ENCODE results near the gene DUSP16. TPM values are rescaled to one million over a fixed set of nuclear protein-coding genes. Genes with fewer than 3 reads are reported as not detected.

Gene DUSP16
- total and polyA plus RNA-seq, 2 of the 8 experiments (the other 6 are each of a cell fraction or from before 2014, with no cell fraction given): 31.6 to 55.9 TPM

DNA sequence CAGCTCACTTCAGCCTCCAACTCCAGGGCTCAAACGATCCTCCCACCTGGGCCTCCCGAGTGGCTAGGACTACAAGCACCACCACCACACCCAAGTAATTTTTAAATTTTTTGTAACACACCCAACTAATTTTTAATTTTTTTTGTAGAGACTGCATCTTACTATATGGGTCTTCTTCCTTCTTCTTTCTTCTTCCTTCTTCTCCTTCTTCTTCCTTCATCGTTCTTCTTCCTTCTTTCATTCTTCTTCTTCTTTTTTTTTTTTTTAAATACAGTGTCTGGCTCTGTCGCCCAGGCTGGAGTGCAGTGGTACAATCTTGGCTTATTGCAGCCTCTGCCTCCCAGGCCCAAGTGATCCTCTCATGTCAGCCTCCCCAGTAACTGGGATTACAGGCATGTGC is 48.0 kb upstream of the DUSP16 start:
- no peak for FAIRE-seq
- no peak overlapping the region for H3K56ac ChIP-seq (replicated peaks; ENCODE audit: insufficient read length, low read depth, low read length)
- no peaks in the 10 kb centered on the region for H3K27me3 ChIP-seq (replicated peaks in 1 of 4; ENCODE audit: control insufficient read depth in 3 of 4, extremely low read depth in 1 of 4, insufficient read depth in 3 of 4, low read length in 3 of 4)
- no peak overlapping the region for H2AK5ac ChIP-seq (ENCODE audit: low read depth, low read length)
- POLR2A ChIA-PET (ENCODE audit: partially characterized antibody): interaction anchor here (1.3 kb wide), 1 partner anchor 10 kb away, joined by 3 read pairs; no protein-coding TSS in a partner anchor
- H3K4me3 ChIP-seq (ENCODE audit: extremely low read depth in 1 of 4, insufficient read depth in 2 of 4, low read depth in 3 of 4, low read length in 4 of 4): peak overlapping the region in 1 of 4 experiments; percentile 82; a peak in 1 of 8 replicates
- no peaks in the 10 kb centered on the region for H4K20me1 ChIP-seq (replicated peaks in 1 of 2; ENCODE audit: control insufficient read depth in 1 of 2, insufficient read depth in 2 of 2, low read length in 2 of 2)
- H3K18ac ChIP-seq (ENCODE audit: extremely low read depth, low read length): no peak overlapping the region
- H3K4me2 ChIP-seq (ENCODE audit: insufficient read depth in 1 of 2, low read depth in 2 of 2, low read length in 2 of 2): peak overlapping the region; percentile 74 to 83; a peak in 1 of 4 replicates
- H3K9ac ChIP-seq (replicated peaks in 1 of 4; ENCODE audit: extremely low read depth in 1 of 4, low read depth in 3 of 4, low read length in 3 of 4): no peak overlapping the region
- WGBS, 2 experiments (ENCODE audit: extremely low coverage in 1 of 2, insufficient coverage in 1 of 2, insufficient read length in 1 of 2, insufficient replicate concordance in 2 of 2, low coverage in 1 of 2, low lambda C conversion rate in 2 of 2, missing lambda C conversion rate in 1 of 2): 92 to 94% methylated on average over 1 to 2 of the region's 4 CpGs
- H2BK120ac ChIP-seq (replicated peaks; ENCODE audit: low read depth, low read length): no peak overlapping the region
- no peak overlapping the region for H2BK20ac ChIP-seq (ENCODE audit: low read length)
- no peak for DNase-seq (ENCODE audit: low read depth in 1 of 2, low spot score in 2 of 2)
- no peak overlapping the region for H4K91ac ChIP-seq (replicated peaks; ENCODE audit: insufficient read length, low read length)
- peaks cover 0 to 5% of the 10 kb centered on the region in 2 experiments; a peak in 1 of 4 replicates for H3K79me2 ChIP-seq (ENCODE audit: control insufficient read depth in 1 of 2, insufficient read depth in 2 of 2, low read length in 2 of 2)
- peaks cover 0 to 2% (median under 1%) of the 10 kb centered on the region in 4 experiments; a peak in 2 of 7 replicates for H3K4me1 ChIP-seq (replicated peaks in 1 of 4; ENCODE audit: control insufficient read depth in 3 of 4, insufficient read depth in 4 of 4, low read length in 3 of 4)
- no peaks in the 10 kb centered on the region; the same call in 1 of the 2 replicates for H3K79me1 ChIP-seq (ENCODE audit: low read depth, low read length)
- no peak overlapping the region for H3K23ac ChIP-seq (ENCODE audit: insufficient read length)
- no peak overlapping the region for H4K8ac ChIP-seq (ENCODE audit: extremely low read depth, insufficient read depth, low read length)
- no peak for TF ChIP-seq YY1 (IDR thresholded peaks at IDR 0.05; ENCODE audit: low read depth, low read length)
- TF ChIP-seq, protein P1, sequence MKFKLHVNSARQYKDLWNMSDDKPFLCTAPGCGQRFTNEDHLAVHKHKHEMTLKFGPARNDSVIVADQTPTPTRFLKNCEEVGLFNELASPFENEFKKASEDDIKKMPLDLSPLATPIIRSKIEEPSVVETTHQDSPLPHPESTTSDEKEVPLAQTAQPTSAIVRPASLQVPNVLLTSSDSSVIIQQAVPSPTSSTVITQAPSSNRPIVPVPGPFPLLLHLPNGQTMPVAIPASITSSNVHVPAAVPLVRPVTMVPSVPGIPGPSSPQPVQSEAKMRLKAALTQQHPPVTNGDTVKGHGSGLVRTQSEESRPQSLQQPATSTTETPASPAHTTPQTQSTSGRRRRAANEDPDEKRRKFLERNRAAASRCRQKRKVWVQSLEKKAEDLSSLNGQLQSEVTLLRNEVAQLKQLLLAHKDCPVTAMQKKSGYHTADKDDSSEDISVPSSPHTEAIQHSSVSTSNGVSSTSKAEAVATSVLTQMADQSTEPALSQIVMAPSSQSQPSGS (IDR thresholded peaks at IDR 0.05; ENCODE audit: low read length): no peak
- no peak for TF ChIP-seq BRCA1 (IDR thresholded peaks at IDR 0.05; ENCODE audit: low read depth, low read length)
- no peak for TF ChIP-seq SIN3A (conservative IDR thresholded peaks at IDR 0.05 in 1 of 2, IDR thresholded peaks at IDR 0.05 in 1 of 2; ENCODE audit: low read depth in 1 of 2, low read length in 2 of 2)
- TF ChIP-seq CEBPB (IDR thresholded peaks at IDR 0.05; ENCODE audit: low read depth, low read length): no peak
- TF ChIP-seq RFX5 (IDR thresholded peaks at IDR 0.05; ENCODE audit: borderline replicate concordance, low read depth, low read length): no peak
- TF ChIP-seq CBX8 (IDR thresholded peaks at IDR 0.05; ENCODE audit: borderline replicate concordance, low read depth, low read length): no peak
- CTCF ChIA-PET (ENCODE audit: partially characterized antibody): interaction anchor here (2.3 kb wide), 1 partner anchor 45 kb away, joined by 9 read pairs; no protein-coding TSS in a partner anchor
- 0 out of 2 replicates have a peak, but pooled peaks cover 4% of the 10 kb centered on the region for H3K23me2 ChIP-seq (ENCODE audit: low read depth, low read length)
- H3K36me3 ChIP-seq (ENCODE audit: control insufficient read depth in 2 of 4, insufficient read depth in 4 of 4, low read length in 3 of 4): no peaks in the 10 kb centered on the region
- H3K9me3 ChIP-seq (ENCODE audit: insufficient read depth in 2 of 2, low read depth in 1 of 2, low read length in 1 of 2): no peaks in the 10 kb centered on the region
- no peak overlapping the region for H2BK12ac ChIP-seq (ENCODE audit: low read depth, low read length)
- H3K27ac ChIP-seq (ENCODE audit: low read depth, low read length): no peak overlapping the region
- H3K14ac ChIP-seq (ENCODE audit: insufficient read length): no peak overlapping the region
- no peak overlapping the region for H3K4ac ChIP-seq (replicated peaks; ENCODE audit: insufficient read length, low read depth, low read length)
- no peak overlapping the region for H2BK5ac ChIP-seq (ENCODE audit: low read depth, low read length)
- no peak overlapping the region; the same call in 1 of the 2 replicates for H2BK15ac ChIP-seq (ENCODE audit: low read length)
- H4K5ac ChIP-seq (ENCODE audit: insufficient read length, low read depth, low read length): no peak overlapping the region
- H2AFZ ChIP-seq (ENCODE audit: low read length): no peak overlapping the region
